HepG2 (cell line): ENCODE results near the gene EDN3. TPM values are rescaled to one million over a fixed set of nuclear protein-coding genes. Genes with fewer than 3 reads are reported as not detected.
A peak's percentile ranks its signal among the peaks of the same experiment; 100 is the strongest.

Source experiments
- ATAC-seq: fragments of 200-7000 bp; cut with Tn5 transposase; 3 replicates; pipeline ENCODE4 v1.9.1; 2020; ENCODE audit warnings: mild to moderate bottlenecking, moderate library complexity
- BruUV-seq: library from RNA; stranded (reverse); fragments of 400-500 nt; replicated peaks from 2 replicates; lab custom pipeline; 2021; lab: Mats Ljungman, UMichigan
- CTCF ChIA-PET: fragments of 300-600 bp; formaldehyde crosslinking; extraction: SDS; loops from one replicate; lab custom pipeline; 2021; ENCODE audit warnings: low total read pairs, inconsistent platforms, low intra/inter-chr PET ratio; lab: Yijun Ruan, JAX
- POLR2A ChIA-PET: fragments of 350-600 bp; sonication (Branson Sonifier 250); formaldehyde crosslinking; loops from one replicate; lab custom pipeline; 2020; ENCODE audit warnings: antibody characterized with exemption, inconsistent platforms; lab: Yijun Ruan, JAX
- DNase-seq: peaks from one replicate; pipeline ENCODE4 v3.0.0-alpha.2; 2015; ENCODE audit warnings: low spot score
- FAIRE-seq: peaks from 3 replicates; lab custom pipeline; 2011; peaks lifted over from hg19 to GRCh38; lab: Jason Lieb, UNC
- H2AFZ ChIP-seq: one replicate; pipeline ENCODE4 v1.6.1; 2011; ENCODE audit warnings: low read length, inconsistent platforms
- H3K27ac ChIP-seq: fragments of 300-600 bp; 3 replicates; pipeline ENCODE4 v1.8.0; 2011; ENCODE audit warnings: mixed run types, mild to moderate bottlenecking, mixed read lengths, low read length, inconsistent platforms; ENCODE audit not compliant: insufficient read depth; ENCODE audit errors: extremely low read length
- H3K27me3 ChIP-seq, 2 experiments: fragments of 200-600 bp in 1 of 2; 2 replicates in 1 of 2; 3 replicates in 1 of 2; pipeline versions ENCODE4 v1.6.0 to v1.8.0; 2011; ENCODE audit warnings: low read length in 2 of 2, mild to moderate bottlenecking in 2 of 2, moderate library complexity in 2 of 2, inconsistent platforms in 1 of 2; ENCODE audit not compliant: insufficient read depth in 2 of 2, control insufficient read depth in 1 of 2
- H3K36me3 ChIP-seq, 2 experiments: fragments of 200-600 bp in 1 of 2; replicated peaks in 1 of 2; 2 replicates in 1 of 2; 3 replicates in 1 of 2; pipeline versions ENCODE4 v1.5.1 to v1.8.0; 2011; ENCODE audit warnings: low read length in 2 of 2, inconsistent platforms in 1 of 2; ENCODE audit not compliant: insufficient read depth in 2 of 2, control insufficient read depth in 1 of 2
- H3K4me1 ChIP-seq: 2 replicates; pipeline ENCODE4 v1.5.1; 2012; ENCODE audit warnings: low read length, inconsistent platforms; ENCODE audit not compliant: insufficient read depth
- H3K4me2 ChIP-seq: 2 replicates; pipeline ENCODE4 v1.6.0; 2011; ENCODE audit warnings: low read depth, low read length, inconsistent platforms
- H3K4me3 ChIP-seq, 3 experiments: fragments of 200-600 bp in 1 of 3; sonication (generic), shearing (Covaris generic) in 1 of 3; replicated peaks in 1 of 3; 2 replicates each; pipeline ENCODE4 v1.5.1; 2011 to 2016; ENCODE audit warnings: low read length in 3 of 3, inconsistent platforms in 2 of 3, low read depth in 2 of 3, mild to moderate bottlenecking in 2 of 3, control low read depth in 1 of 3, mixed read lengths in 1 of 3; ENCODE audit not compliant: insufficient read depth in 1 of 3
- H3K79me2 ChIP-seq: one replicate; pipeline ENCODE4 v1.6.1; 2011; ENCODE audit warnings: low read length, inconsistent platforms; ENCODE audit not compliant: insufficient read depth
- H3K9ac ChIP-seq: 2 replicates; pipeline ENCODE4 v1.6.0; 2011; ENCODE audit warnings: mild to moderate bottlenecking, low read depth, low read length, inconsistent platforms; ENCODE audit not compliant: insufficient read depth
- H3K9me3 ChIP-seq: 2 replicates; pipeline ENCODE4 v1.5.1; 2012; ENCODE audit warnings: mild to moderate bottlenecking, low read length
- H4K20me1 ChIP-seq: 2 replicates; pipeline ENCODE4 v1.6.0; 2011; ENCODE audit warnings: inconsistent platforms, mild to moderate bottlenecking, low read length, moderate library complexity; ENCODE audit not compliant: insufficient read depth
- ATF7 ChIP-seq, 2 experiments: fragments of 450-650 bp in 1 of 2; sonication (generic) in 1 of 2; formaldehyde crosslinking in 1 of 2; IDR thresholded peaks; 2 replicates each; pipeline versions ENCODE4 v1.4.0 to v1.6.1; 2016 to 2020; ENCODE audit warnings: antibody characterized with exemption in 1 of 2, mild to moderate bottlenecking in 1 of 2, missing genetic modification reagents in 1 of 2
- CREB1 ChIP-seq, 2 experiments: fragments of 450-650 bp in 1 of 2; IDR thresholded peaks; 2 replicates each; pipeline ENCODE4 v1.6.1; 2016 to 2017; ENCODE audit warnings: control low read depth in 1 of 2, mild to moderate bottlenecking in 1 of 2, missing compliant biosample characterization in 1 of 2, missing genetic modification characterization in 1 of 2
- FOXC1 ChIP-seq: sonication (generic); formaldehyde crosslinking; IDR thresholded peaks from 2 replicates; pipeline ENCODE4 v1.8.0; 2022; ENCODE audit warnings: mild to moderate bottlenecking, missing genetic modification reagents, borderline replicate concordance
- HDAC6 ChIP-seq: fragments of 200-600 bp; sonication (generic); IDR thresholded peaks from 2 replicates; pipeline ENCODE4 v1.7.0; 2017; ENCODE audit warnings: mild to moderate bottlenecking, antibody characterized with exemption, low read length, low read depth
- ISX ChIP-seq: sonication (generic); formaldehyde crosslinking; conservative IDR thresholded peaks from 2 replicates; pipeline ENCODE4 v1.5.0; 2020; ENCODE audit warnings: missing genetic modification reagents
- LCORL ChIP-seq, 2 experiments: fragments of 450-650 bp in 1 of 2; sonication (generic) in 1 of 2; formaldehyde crosslinking in 1 of 2; IDR thresholded peaks; 2 replicates each; pipeline versions ENCODE4 v1.5.0 to v1.6.1; 2017 to 2020; ENCODE audit warnings: antibody characterized with exemption in 1 of 2, missing genetic modification reagents in 1 of 2
- PAWR ChIP-seq: sonication (generic); formaldehyde crosslinking; IDR thresholded peaks from 2 replicates; pipeline ENCODE4 v1.4.0; 2020; ENCODE audit warnings: missing genetic modification reagents, mild to moderate bottlenecking, borderline replicate concordance
- PPARG ChIP-seq: conservative IDR thresholded peaks from 2 replicates; pipeline ENCODE4 v1.6.1; 2016; ENCODE audit warnings: missing biosample characterization, missing genetic modification reagents
- RAD51 ChIP-seq: fragments of 450-650 bp; IDR thresholded peaks from 2 replicates; pipeline ENCODE4 v1.6.1; 2016; ENCODE audit warnings: borderline replicate concordance
- YEATS2 ChIP-seq: sonication (generic); formaldehyde crosslinking; IDR thresholded peaks from 2 replicates; pipeline ENCODE4 v1.4.0; 2020; ENCODE audit warnings: missing genetic modification reagents, borderline replicate concordance
- ZNF547 ChIP-seq: sonication (generic); formaldehyde crosslinking; IDR thresholded peaks from 2 replicates; pipeline ENCODE4 v1.5.1; 2020; ENCODE audit warnings: mild to moderate bottlenecking, missing genetic modification reagents
- WGBS: methylation state at CpG from one replicate; pipeline ENCODE4 v1.1.6; 2017; ENCODE audit warnings: low lambda C conversion rate; 5-methylcytosine and 5-hydroxymethylcytosine counted together
- in situ Hi-C: cut with HindIII; loops from 2 replicates; pipeline ENCODE4 v1.10.0; 2017; ENCODE audit warnings: low pct_unique_long_range_greater_than_20kb; ENCODE audit not compliant: extremely low pct_ligation_motif_present
- intact Hi-C: fragments of 100-400 bp; cut with micrococcal nuclease; formaldehyde crosslinking; loops from one replicate; pipeline ENCODE4 v1.10.0; 2022; ENCODE audit not compliant: unreplicated experiment
- polyA plus RNA-seq, 8 experiments: library from polyadenylated mRNA; depleted of rRNA in 3 of 8; stranded (reverse) in 7 of 8; unstranded in 1 of 8; fragments of >200 nt; fragmentation: Illumina TruSeq in 4 of 8; extraction: Trizol in 4 of 8; gene quantifications; 2 replicates each; pipeline versions ENCODE4 v1.2.1 to v1.2.3, GENCODE V29; 2011 to 2016; ENCODE audit warnings: low read depth in 4 of 8, missing spikeins in 1 of 8, mixed read lengths in 1 of 8; ENCODE audit not compliant: insufficient read depth in 1 of 8
- total RNA-seq, 5 experiments: library from RNA; depleted of rRNA; stranded (reverse); fragments of >200 nt; fragmentation: Illumina TruSeq; extraction: Trizol; gene quantifications; 2 replicates each; pipeline ENCODE4 v1.2.3, GENCODE V29; 2016; ENCODE audit warnings: low read depth in 1 of 5

The EDN3 gene
- total and polyA plus RNA-seq, 2 of the 13 experiments (the other 11 are each of a cell fraction or from before 2014, with no cell fraction given), result not detected

- Histone ChIP-seq H3K79me2 (no peaks in the 10 kb centered on the region), H3K4me1 (no peaks in the 10 kb centered on the region), H3K36me3 (no peaks in the 10 kb centered on the region), H4K20me1 (no peaks in the 10 kb centered on the region), H3K27ac (no peak overlapping the region), H3K9me3 (no peaks in the 10 kb centered on the region), H3K27me3 (peaks cover 2 to 24% of the 10 kb centered on the region in 2 experiments; a peak in 1 of 5 replicates), H3K4me2 (no peak overlapping the region), H3K9ac (no peak overlapping the region), H2AFZ (no peak overlapping the region), H3K4me3 (no peak overlapping the region)
- WGBS, result 21% methylated on average over 9 of the region's 9 CpGs
- CTCF ChIA-PET, result no interaction called here
- FAIRE-seq (no peak), DNase-seq (no peak), ATAC-seq (no peak)
- intact Hi-C loops, result no loop called here
- TF ChIP-seq YEATS2, result no peak
- no peak for TF ChIP-seq PPARG
- no peak for TF ChIP-seq PAWR (CRISPR knock-in tag)
- TF ChIP-seq ZNF547 (CRISPR knock-in tag), result no peak
- TF ChIP-seq RAD51, result no peak
- TF ChIP-seq LCORL (IDR thresholded peaks at IDR 0.05), result peak; percentile 22; the same call in 1 of the 2 replicates
- no peak for TF ChIP-seq LCORL (CRISPR knock-in tag; IDR thresholded peaks at IDR 0.05)
- TF ChIP-seq ISX (CRISPR knock-in tag), result no peak
- no peak for TF ChIP-seq FOXC1 (CRISPR knock-in tag)
- no TSS peak for BruUV-seq
- POLR2A ChIA-PET, result no interaction called here
- in situ Hi-C loops, result no loop called here
Observed at GRCh38 chr20:59333951-59334350, 33.5 kb downstream of the EDN3 start.

- POLR2A ChIA-PET, result no interaction called here
- in situ Hi-C loops, result no loop called here
Observed at GRCh38 chr20:59334651-59335300, 34.4 kb downstream of the EDN3 start.

More at GRCh38 chr20:59334651-59335300, 34.4 kb downstream of the EDN3 start:
- 15% methylated on average over 7 of the region's 7 CpGs for WGBS
- no peaks in the 10 kb centered on the region for H3K4me1 ChIP-seq
- intact Hi-C loops, result no loop called here
- H3K27me3 ChIP-seq, result peaks cover 2 to 17% of the 10 kb centered on the region in 2 experiments; a peak in 1 of 5 replicates
- H3K9me3 ChIP-seq, result no peaks in the 10 kb centered on the region
- H3K27ac ChIP-seq, result no peak overlapping the region
- H2AFZ ChIP-seq, result no peak overlapping the region
- H3K79me2 ChIP-seq, result no peaks in the 10 kb centered on the region
- no peak for DNase-seq
- H3K4me2 ChIP-seq, result no peak overlapping the region
- no peak overlapping the region for H3K4me3 ChIP-seq
- FAIRE-seq, result no peak
- TF ChIP-seq ATF7 (IDR thresholded peaks at IDR 0.05) (peak; percentile 84), ATF7 (CRISPR knock-in tag; IDR thresholded peaks at IDR 0.05) (no peak), HDAC6 (no peak), CREB1 (IDR thresholded peaks at IDR 0.05) (peak; percentile 97), CREB1 (CRISPR knock-in tag; IDR thresholded peaks at IDR 0.05) (no peak)
- H3K9ac ChIP-seq, result no peak overlapping the region
- no TSS peak for BruUV-seq
- CTCF ChIA-PET, result no interaction called here
- no peaks in the 10 kb centered on the region for H3K36me3 ChIP-seq
- H4K20me1 ChIP-seq, result no peaks in the 10 kb centered on the region
- no peak for ATAC-seq
